Activated CD4-positive, alpha-beta memory T cell treated with anti-CD3 and anti-CD28 coated beads for 36 hours (primary cell): ENCODE results near the gene GSTM3. TPM values are rescaled to one million over a fixed set of nuclear protein-coding genes. Genes with fewer than 3 reads are reported as not detected.

Experiments used
- CTCF ChIA-PET: fragments of 350-600 bp; sonication (Branson Sonifier 250); formaldehyde crosslinking; loops from one replicate; lab custom pipeline; 2021; ENCODE audit warnings: antibody characterized with exemption, inconsistent platforms; lab: Charles Lee
- POLR2A ChIA-PET: fragments of 350-600 bp; sonication (Branson Sonifier 250); formaldehyde crosslinking; loops from one replicate; lab custom pipeline; 2021; ENCODE audit warnings: antibody characterized with exemption; lab: Charles Lee
- DNase-seq: peaks from one replicate; pipeline ENCODE4 v3.0.0-alpha.2; 2020
- H3K27ac Mint-ChIP-seq: one replicate; pipeline ENCODE4 v1.8.0; 2021; ENCODE audit warnings: mixed read lengths
- H3K27me3 Mint-ChIP-seq: one replicate; pipeline ENCODE4 v1.8.0; 2021; ENCODE audit warnings: mixed read lengths
- H3K36me3 Mint-ChIP-seq: one replicate; pipeline ENCODE4 v1.8.0; 2021; ENCODE audit warnings: mixed read lengths
- H3K4me1 Mint-ChIP-seq: one replicate; pipeline ENCODE4 v1.8.0; 2021; ENCODE audit warnings: low read depth, mixed read lengths
- H3K4me3 Mint-ChIP-seq: one replicate; pipeline ENCODE4 v1.8.0; 2021; ENCODE audit warnings: mild to moderate bottlenecking, mixed read lengths
- H3K9me3 Mint-ChIP-seq: one replicate; pipeline ENCODE4 v1.8.0; 2021; ENCODE audit warnings: mixed read lengths
- intact Hi-C: fragments of 100-400 bp; cut with micrococcal nuclease; formaldehyde crosslinking; loops from one replicate; pipeline ENCODE4 v1.15.1; 2023
- total RNA-seq, 2 experiments: library from RNA; stranded (reverse); gene quantifications; one replicate each; pipeline ENCODE4 v1.2.3, GENCODE V29; 2021

Gene GSTM3
- total RNA-seq, 2 experiments from 2014 or later, result 1.6 to 2.1 TPM

- Mint-ChIP-seq H3K27me3 (no peaks in the 10 kb centered on the region), H3K9me3 (peaks cover 9% of the 10 kb centered on the region), H3K27ac (no peak overlapping the region), H3K4me1 (peaks cover 15% of the 10 kb centered on the region), H3K4me3 (no peak overlapping the region), H3K36me3 (no peaks in the 10 kb centered on the region)
- ChIA-PET POLR2A (no interaction called here), CTCF (interaction anchor here (1.9 to 17.8 kb wide), 2 partner anchors 8 to 197 kb away, joined by 6 to 723 read pairs; partner anchors contain the start of gene AHCYL1)
- intact Hi-C loops, result no loop called here
- no peak for DNase-seq
Measured at GRCh38 chr1:109784551-109785252, 43.9 kb upstream of the GSTM3 start.

- ChIA-PET POLR2A (no interaction called here), CTCF (interaction anchor here (1.0 to 17.8 kb wide), 2 partner anchors 134 to 198 kb away, joined by 3 to 723 read pairs; partner anchors contain the start of gene AHCYL1)
- Mint-ChIP-seq H3K27me3 (no peaks in the 10 kb centered on the region), H3K4me3 (no peak overlapping the region), H3K36me3 (no peaks in the 10 kb centered on the region), H3K9me3 (peaks cover 9% of the 10 kb centered on the region), H3K4me1 (peaks cover 6% of the 10 kb centered on the region), H3K27ac (no peak overlapping the region)
- intact Hi-C loops, result no loop called here
- DNase-seq, result no peak
Measured at GRCh38 chr1:109783436-109783835, 42.6 kb upstream of the GSTM3 start.

DNA sequence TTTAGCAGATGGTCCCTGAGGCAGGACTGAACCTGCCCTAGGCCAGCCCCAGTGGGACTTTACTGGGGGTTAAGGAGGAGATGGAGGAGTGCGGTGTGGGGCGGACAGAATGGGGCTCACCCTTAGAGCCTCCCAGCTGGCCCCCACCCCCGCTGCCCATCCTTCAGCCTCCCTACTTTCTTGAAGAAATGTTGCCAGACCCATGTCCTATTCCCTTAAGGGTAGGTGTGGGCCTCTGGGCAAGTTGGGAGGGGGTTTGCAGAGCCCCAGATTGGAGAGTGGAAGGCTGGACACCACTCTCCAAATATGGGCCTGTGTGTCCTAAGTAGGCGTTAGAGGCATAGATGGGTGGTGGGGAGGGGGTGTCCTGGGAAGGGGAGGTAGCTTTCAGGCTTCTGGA, 42.1 kb upstream of the GSTM3 start:
- H3K9me3 Mint-ChIP-seq, result peaks cover 9% of the 10 kb centered on the region
- intact Hi-C loops, result no loop called here
- POLR2A ChIA-PET, result no interaction called here
- H3K4me1 Mint-ChIP-seq, result peaks cover 4% of the 10 kb centered on the region
- H3K27me3 Mint-ChIP-seq, result no peaks in the 10 kb centered on the region
- no peak overlapping the region for H3K4me3 Mint-ChIP-seq
- no peaks in the 10 kb centered on the region for H3K36me3 Mint-ChIP-seq
- no peak for DNase-seq
- CTCF ChIA-PET, result interaction anchor here (1.0 to 17.8 kb wide), 4 partner anchors 135 to 247 kb away, joined by 3 to 723 read pairs (median 3); partner anchors contain the start of gene AHCYL1
- H3K27ac Mint-ChIP-seq, result no peak overlapping the region

DNA sequence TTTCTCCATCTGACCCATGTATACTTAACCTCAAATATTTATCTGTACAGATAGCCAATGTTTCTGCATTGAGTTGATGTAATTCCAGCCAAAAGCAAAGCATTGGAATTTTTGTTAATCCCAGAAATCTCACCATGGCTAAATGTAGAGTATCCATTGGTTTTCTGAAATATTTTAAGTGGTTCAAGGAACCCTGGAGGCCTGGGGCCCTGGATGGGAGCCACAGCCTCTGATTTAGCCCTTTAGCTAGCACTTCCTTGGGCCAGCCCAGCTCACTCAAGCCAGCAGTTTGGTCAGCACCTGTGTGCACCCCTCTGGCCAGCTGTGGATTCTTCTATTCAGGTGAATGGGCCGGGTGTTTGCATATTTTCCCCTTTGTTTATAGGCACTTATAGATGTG, 41.7 kb upstream of the GSTM3 start:
- Mint-ChIP-seq H3K27ac (no peak overlapping the region), H3K36me3 (no peaks in the 10 kb centered on the region), H3K9me3 (peaks cover 9% of the 10 kb centered on the region), H3K4me1 (peaks cover 4% of the 10 kb centered on the region), H3K27me3 (no peaks in the 10 kb centered on the region), H3K4me3 (no peak overlapping the region)
- POLR2A ChIA-PET, result no interaction called here
- CTCF ChIA-PET, result interaction anchor here (1.2 to 17.8 kb wide), 4 partner anchors 8 to 247 kb away, joined by 3 to 723 read pairs (median 6); partner anchors contain the start of gene AHCYL1
- intact Hi-C loops, result no loop called here
- no peak for DNase-seq

GRCh38 chr1:109781806-109782205, 41.0 kb upstream of the GSTM3 start:
- Mint-ChIP-seq H3K4me1 (peaks cover 8% of the 10 kb centered on the region), H3K36me3 (no peaks in the 10 kb centered on the region), H3K27ac (no peak overlapping the region), H3K27me3 (no peaks in the 10 kb centered on the region), H3K4me3 (no peak overlapping the region), H3K9me3 (peaks cover 9% of the 10 kb centered on the region)
- no peak for DNase-seq
- POLR2A ChIA-PET, result no interaction called here
- intact Hi-C loops, result no loop called here
- CTCF ChIA-PET, result interaction anchor here (0.7 to 17.8 kb wide), 6 partner anchors 9 to 248 kb away, joined by 3 to 723 read pairs (median 4); partner anchors contain the start of gene AHCYL1

DNA sequence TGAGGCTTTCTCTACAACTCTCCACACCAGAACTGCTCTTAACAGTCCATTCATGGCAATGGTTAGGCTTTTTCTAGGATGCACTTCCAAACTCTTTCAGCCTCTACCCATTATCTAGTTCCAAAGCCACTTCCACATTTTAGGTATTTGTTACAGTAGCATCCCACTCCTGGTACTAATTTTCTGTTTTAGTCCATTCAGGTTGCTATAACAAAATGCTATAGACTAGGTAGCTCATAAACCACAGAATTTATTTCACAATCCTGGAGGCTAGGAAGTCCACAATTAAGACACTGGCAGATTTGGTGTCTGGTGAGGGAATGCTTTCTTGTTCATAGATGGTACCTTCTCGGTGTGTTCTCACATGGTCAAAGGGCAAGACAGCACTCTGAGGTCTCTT, 40.1 kb upstream of the GSTM3 start:
- Mint-ChIP-seq H3K27ac (no peak overlapping the region), H3K4me1 (peaks cover 4% of the 10 kb centered on the region), H3K36me3 (no peaks in the 10 kb centered on the region), H3K4me3 (no peak overlapping the region), H3K9me3 (peaks cover 9% of the 10 kb centered on the region), H3K27me3 (no peaks in the 10 kb centered on the region)
- CTCF ChIA-PET, result interaction anchor here (0.7 to 17.8 kb wide), 4 partner anchors 8 to 201 kb away, joined by 4 to 723 read pairs (median 7); partner anchors contain the start of gene AHCYL1
- POLR2A ChIA-PET, result no interaction called here
- intact Hi-C loops, result no loop called here
- DNase-seq, result no peak

DNA sequence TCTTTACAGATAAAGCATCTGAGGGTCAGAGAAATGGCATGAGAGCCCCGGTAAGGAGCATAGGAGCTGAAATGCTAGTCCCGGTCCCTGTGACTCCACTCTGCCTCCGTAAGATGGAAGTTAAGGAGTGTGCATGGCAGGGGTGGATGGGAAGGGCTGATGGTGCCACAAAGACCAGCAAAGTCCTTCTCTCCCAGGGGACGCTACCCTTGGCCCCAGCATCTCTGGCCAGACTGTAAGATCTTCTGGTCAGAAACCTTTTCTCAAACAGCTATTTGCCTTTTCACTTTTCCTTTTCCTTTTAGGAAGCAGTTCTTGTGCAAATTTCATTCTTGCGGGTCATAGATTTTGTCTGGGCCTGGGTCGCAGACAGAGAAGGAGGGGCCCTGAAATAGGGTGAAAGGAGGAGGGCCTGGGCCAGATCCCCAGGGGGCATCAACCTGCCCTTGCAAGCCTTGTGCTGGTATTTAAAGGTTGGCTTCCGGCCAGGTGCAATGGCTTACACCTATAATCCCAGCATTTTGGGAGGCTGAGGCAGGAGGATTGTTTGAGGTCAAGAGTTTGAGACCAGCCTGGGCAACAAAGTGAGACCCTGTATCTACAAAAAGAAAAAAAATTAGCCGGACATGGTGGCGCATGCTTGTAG, 37.3 kb upstream of the GSTM3 start:
- Mint-ChIP-seq H3K27ac (no peak overlapping the region), H3K9me3 (peaks cover 9% of the 10 kb centered on the region), H3K4me3 (no peak overlapping the region), H3K36me3 (no peaks in the 10 kb centered on the region), H3K27me3 (no peaks in the 10 kb centered on the region), H3K4me1 (peaks cover 4% of the 10 kb centered on the region)
- ChIA-PET POLR2A (interaction anchor here (0.9 to 2.3 kb wide), 2 partner anchors 202 to 206 kb away, joined by 3 to 14 read pairs; partner anchors contain the start of gene AHCYL1), CTCF (interaction anchor here (0.9 to 17.8 kb wide), 19 partner anchors 10 to 258 kb away, joined by 3 to 723 read pairs (median 9); partner anchors contain the start of genes AHCYL1 and CSF1)
- no peak for DNase-seq
- intact Hi-C loops, result loop anchor here (1.0 to 5.0 kb wide), 3 partner anchors 13 to 206 kb away; partner anchors contain the start of genes AHCYL1 and CSF1

GRCh38 chr1:109777436-109777835, 36.6 kb upstream of the GSTM3 start:
- H3K9me3 Mint-ChIP-seq, result peaks cover 9% of the 10 kb centered on the region
- no peaks in the 10 kb centered on the region for H3K36me3 Mint-ChIP-seq
- no peak overlapping the region for H3K4me3 Mint-ChIP-seq
- no peak overlapping the region for H3K27ac Mint-ChIP-seq
- no peaks in the 10 kb centered on the region for H3K27me3 Mint-ChIP-seq
- intact Hi-C loops, result loop anchor here (1.0 to 5.0 kb wide), 3 partner anchors 14 to 207 kb away; partner anchors contain the start of genes AHCYL1 and CSF1
- ChIA-PET POLR2A (interaction anchor here (0.9 to 2.3 kb wide), 5 partner anchors 25 to 229 kb away, joined by 3 to 14 read pairs (median 4); partner anchors contain the start of genes AHCYL1 and GNAI3), CTCF (interaction anchor here (0.5 to 17.8 kb wide), 46 partner anchors 8 to 328 kb away, joined by 3 to 723 read pairs (median 4); partner anchors contain the start of genes AHCYL1 and CSF1)
- peaks cover 4% of the 10 kb centered on the region for H3K4me1 Mint-ChIP-seq
- DNase-seq, result no peak

GRCh38 chr1:109776911-109777310, 36.1 kb upstream of the GSTM3 start:
- H3K27ac Mint-ChIP-seq, result peak overlapping the region; percentile 57
- peak; percentile 88 for DNase-seq
- H3K4me1 Mint-ChIP-seq, result peaks cover 4% of the 10 kb centered on the region
- no peaks in the 10 kb centered on the region for H3K27me3 Mint-ChIP-seq
- POLR2A ChIA-PET, result interaction anchor here (0.9 to 2.3 kb wide), 5 partner anchors 25 to 229 kb away, joined by 3 to 14 read pairs (median 4); partner anchors contain the start of genes AHCYL1 and GNAI3
- intact Hi-C loops, result loop anchor here (1.0 to 5.0 kb wide), 3 partner anchors 14 to 207 kb away; partner anchors contain the start of genes AHCYL1 and CSF1
- peaks cover 9% of the 10 kb centered on the region for H3K9me3 Mint-ChIP-seq
- CTCF ChIA-PET, result interaction anchor here (0.5 to 17.8 kb wide), 50 partner anchors 9 to 328 kb away, joined by 3 to 723 read pairs (median 4); partner anchors contain the start of genes AHCYL1 and CSF1
- H3K4me3 Mint-ChIP-seq, result no peak overlapping the region
- H3K36me3 Mint-ChIP-seq, result no peaks in the 10 kb centered on the region

- Mint-ChIP-seq H3K9me3 (peaks cover 9% of the 10 kb centered on the region), H3K27ac (peak overlapping the region; percentile 57), H3K36me3 (no peaks in the 10 kb centered on the region), H3K4me3 (no peak overlapping the region), H3K27me3 (no peaks in the 10 kb centered on the region), H3K4me1 (peaks cover 4% of the 10 kb centered on the region)
- DNase-seq, result no peak
- CTCF ChIA-PET, result interaction anchor here (0.7 to 17.8 kb wide), 40 partner anchors 9 to 329 kb away, joined by 3 to 723 read pairs (median 5); partner anchors contain the start of genes AHCYL1 and CSF1
- POLR2A ChIA-PET, result interaction anchor here (0.9 to 2.3 kb wide), 4 partner anchors 135 to 228 kb away, joined by 3 to 14 read pairs (median 4); partner anchors contain the start of genes AHCYL1 and GNAI3
- intact Hi-C loops, result loop anchor here (5.0 kb wide), 1 partner anchor 136 kb away; the partner anchor contains the start of gene CSF1
Measured at GRCh38 chr1:109776206-109776835, 35.5 kb upstream of the GSTM3 start.

DNA sequence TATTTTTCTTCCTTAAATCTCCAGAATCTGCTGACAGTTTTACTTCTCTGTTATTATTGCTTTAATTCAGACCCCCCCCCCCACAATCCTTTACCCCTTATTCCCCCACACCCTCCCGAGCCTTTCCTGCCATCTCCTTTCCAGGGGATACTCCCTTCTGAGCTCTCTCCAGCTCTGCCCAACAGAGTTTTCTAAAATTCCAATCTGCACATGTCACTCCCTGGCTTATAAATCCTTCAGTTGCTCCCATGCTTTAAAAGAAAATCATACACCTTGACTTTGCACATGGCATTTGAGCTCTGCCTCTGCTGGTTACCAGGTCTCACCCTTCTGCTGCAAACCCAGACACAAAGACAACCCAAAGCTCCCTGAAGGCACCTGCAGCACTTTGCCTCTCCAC, 34.6 kb upstream of the GSTM3 start:
- Mint-ChIP-seq H3K27me3 (no peaks in the 10 kb centered on the region), H3K4me3 (no peak overlapping the region), H3K4me1 (peaks cover 4% of the 10 kb centered on the region), H3K36me3 (no peaks in the 10 kb centered on the region), H3K27ac (no peak overlapping the region), H3K9me3 (no peaks in the 10 kb centered on the region)
- ChIA-PET CTCF (interaction anchor here (0.7 to 17.8 kb wide), 14 partner anchors 11 to 277 kb away, joined by 3 to 723 read pairs (median 8); partner anchors contain the start of genes AHCYL1, CSF1 and GNAI3), POLR2A (no interaction called here)
- no peak for DNase-seq
- intact Hi-C loops, result loop anchor here (5.0 kb wide), 1 partner anchor 137 kb away; the partner anchor contains the start of gene CSF1
